ENCODE measurements around the gene SAV1. TPM values are rescaled to one million over a fixed set of nuclear protein-coding genes. Genes with fewer than 3 reads are reported as not detected.
"Not testable (repeated sequence)": the region's sequence is repeated elsewhere in the genome, so short reads cannot be mapped to it uniquely, and the experiment has no call there.

Gene SAV1
- total and polyA plus RNA-seq, 2 donors: 25.5 to 31.8 TPM

- no peak for DNase-seq (ENCODE audit: extremely low spot score)
- H3K27ac ChIP-seq (ENCODE audit: low read depth): no peak overlapping the region
- no peaks in the 10 kb centered on the region for H3K36me3 ChIP-seq (ENCODE audit: insufficient read depth)
- 65% methylated on average over 2 of the region's 2 CpGs for WGBS
- H3K4me3 ChIP-seq (ENCODE audit: low read depth, low read length): no peak overlapping the region
- peaks cover 2% of the 10 kb centered on the region for H3K4me1 ChIP-seq (ENCODE audit: insufficient read depth)
Observed at GRCh38 chr14:50675597-50675996, 7.5 kb upstream of the SAV1 start.

GRCh38 chr14:50670866-50671256, 2.8 kb upstream of the SAV1 start:
- no peak overlapping the region for H3K27ac ChIP-seq (ENCODE audit: low read depth)
- 93% methylated on average over 6 of the region's 6 CpGs for WGBS
- no peaks in the 10 kb centered on the region for H3K36me3 ChIP-seq (ENCODE audit: insufficient read depth)
- no peak overlapping the region for H3K4me3 ChIP-seq (ENCODE audit: low read depth, low read length)
- H3K4me1 ChIP-seq (ENCODE audit: insufficient read depth): no peaks in the 10 kb centered on the region
- DNase-seq (ENCODE audit: extremely low spot score): no peak

- DNase-seq (ENCODE audit: extremely low spot score): no peak
- 82% methylated on average over 10 of the region's 10 CpGs for WGBS
- Histone ChIP-seq H3K27ac (ENCODE audit: low read depth) (no peak overlapping the region), H3K36me3 (ENCODE audit: insufficient read depth) (no peaks in the 10 kb centered on the region), H3K4me1 (ENCODE audit: insufficient read depth) (no peaks in the 10 kb centered on the region), H3K4me3 (ENCODE audit: low read depth, low read length) (no peak overlapping the region)
Observed at GRCh38 chr14:50670196-50670865, 2.2 kb upstream of the SAV1 start.

- H3K4me3 ChIP-seq (ENCODE audit: low read depth, low read length): no peak overlapping the region
- no peak overlapping the region for H3K27ac ChIP-seq (ENCODE audit: low read depth)
- H3K36me3 ChIP-seq (ENCODE audit: insufficient read depth): no peaks in the 10 kb centered on the region
- H3K4me1 ChIP-seq (ENCODE audit: insufficient read depth): no peaks in the 10 kb centered on the region
- 88% methylated on average over 4 of the region's 4 CpGs for WGBS
- DNase-seq (ENCODE audit: extremely low spot score): no peak
Observed at GRCh38 chr14:50669441-50669986, 1.4 kb upstream of the SAV1 start.

GRCh38 chr14:50668826-50669143, 679 bp upstream of the SAV1 start:
- 10% methylated on average over 6 of the region's 6 CpGs for whole genome bisulfite sequencing
- peaks cover under 1% of the 10 kb centered on the region for H3K4me1 ChIP-seq (ENCODE audit: insufficient read depth)
- no peaks in the 10 kb centered on the region for H3K36me3 ChIP-seq (ENCODE audit: insufficient read depth)
- H3K27ac ChIP-seq (ENCODE audit: low read depth): peak overlapping the region; percentile 92
- no peak for DNase-seq (ENCODE audit: extremely low spot score)
- peak overlapping the region; percentile 79 for H3K4me3 ChIP-seq (ENCODE audit: low read depth, low read length)

GRCh38 chr14:50667684-50667995, 466 bp downstream of the SAV1 start:
- Histone ChIP-seq H3K4me3 (ENCODE audit: low read depth, low read length) (peak overlapping the region; percentile 79), H3K36me3 (ENCODE audit: insufficient read depth) (no peaks in the 10 kb centered on the region), H3K4me1 (ENCODE audit: insufficient read depth) (peaks cover 2% of the 10 kb centered on the region), H3K27ac (ENCODE audit: low read depth) (peak overlapping the region; percentile 92)
- DNase-seq (ENCODE audit: extremely low spot score): no peak
- 0% methylated on average over 25 of the region's 25 CpGs for WGBS

- DNase-seq (ENCODE audit: extremely low spot score): peak; percentile 37
- 4% methylated on average over 20 of the region's 20 CpGs for WGBS
- Histone ChIP-seq H3K36me3 (ENCODE audit: insufficient read depth) (no peaks in the 10 kb centered on the region), H3K27ac (ENCODE audit: low read depth) (peak overlapping the region; percentile 92), H3K4me3 (ENCODE audit: low read depth, low read length) (peak overlapping the region; percentile 79), H3K4me1 (ENCODE audit: insufficient read depth) (peaks cover 2% of the 10 kb centered on the region)
Observed at GRCh38 chr14:50666772-50667683, 1.1 kb downstream of the SAV1 start.

GRCh38 chr14:50665300-50665699, 2.8 kb downstream of the SAV1 start:
- DNase-seq (ENCODE audit: extremely low spot score); H3K27ac ChIP-seq (ENCODE audit: low read depth); H3K4me3 ChIP-seq (ENCODE audit: low read depth, low read length); H3K36me3 ChIP-seq (ENCODE audit: insufficient read depth); H3K4me1 ChIP-seq (ENCODE audit: insufficient read depth): not testable (repeated sequence)
- 85% methylated on average over 5 of the region's 5 CpGs for WGBS

- DNase-seq (ENCODE audit: extremely low spot score); H3K36me3 ChIP-seq (ENCODE audit: insufficient read depth); H3K4me3 ChIP-seq (ENCODE audit: low read depth, low read length); H3K4me1 ChIP-seq (ENCODE audit: insufficient read depth); H3K27ac ChIP-seq (ENCODE audit: low read depth): not testable (repeated sequence)
- 98% methylated on average over 2 of the region's 2 CpGs for WGBS
Observed at GRCh38 chr14:50664579-50664978, 3.5 kb downstream of the SAV1 start.

GRCh38 chr14:50659327-50659974, 8.7 kb downstream of the SAV1 start:
- WGBS: 81% methylated on average over 6 of the region's 6 CpGs

GRCh38 chr14:50658203-50658602, 9.9 kb downstream of the SAV1 start:
- Histone ChIP-seq H3K4me3 (ENCODE audit: low read depth, low read length) (no peak overlapping the region), H3K27ac (ENCODE audit: low read depth) (no peak overlapping the region), H3K36me3 (ENCODE audit: insufficient read depth) (no peaks in the 10 kb centered on the region), H3K4me1 (ENCODE audit: insufficient read depth) (no peaks in the 10 kb centered on the region)
- 17% methylated on average over 6 of the region's 6 CpGs for WGBS
- DNase-seq (ENCODE audit: extremely low spot score): no peak

More at GRCh38 chr14:50659327-50659974, 8.7 kb downstream of the SAV1 start:
- Histone ChIP-seq H3K36me3 (ENCODE audit: insufficient read depth) (no peaks in the 10 kb centered on the region), H3K27ac (ENCODE audit: low read depth) (no peak overlapping the region), H3K4me1 (ENCODE audit: insufficient read depth) (peaks cover 2% of the 10 kb centered on the region), H3K4me3 (ENCODE audit: low read depth, low read length) (no peak overlapping the region)
- no peak for DNase-seq (ENCODE audit: extremely low spot score)

GRCh38 chr14:50657753-50658152, 10.4 kb downstream of the SAV1 start:
- H3K27ac ChIP-seq (ENCODE audit: low read depth): no peak overlapping the region
- H3K4me3 ChIP-seq (ENCODE audit: low read depth, low read length): no peak overlapping the region
- H3K36me3 ChIP-seq (ENCODE audit: insufficient read depth): no peaks in the 10 kb centered on the region
- no peak for DNase-seq (ENCODE audit: extremely low spot score)
- WGBS: 14% methylated on average over 2 of the region's 2 CpGs
- no peaks in the 10 kb centered on the region for H3K4me1 ChIP-seq (ENCODE audit: insufficient read depth)

GRCh38 chr14:50656776-50657175, 11.3 kb downstream of the SAV1 start:
- DNase-seq (ENCODE audit: extremely low spot score): no peak
- 88% methylated on average over 6 of the region's 6 CpGs for WGBS
- Histone ChIP-seq H3K27ac (ENCODE audit: low read depth) (no peak overlapping the region), H3K4me1 (ENCODE audit: insufficient read depth) (no peaks in the 10 kb centered on the region), H3K36me3 (ENCODE audit: insufficient read depth) (no peaks in the 10 kb centered on the region), H3K4me3 (ENCODE audit: low read depth, low read length) (no peak overlapping the region)

- Histone ChIP-seq H3K36me3 (ENCODE audit: insufficient read depth) (no peaks in the 10 kb centered on the region), H3K4me1 (ENCODE audit: insufficient read depth) (no peaks in the 10 kb centered on the region), H3K27ac (ENCODE audit: low read depth) (no peak overlapping the region), H3K4me3 (ENCODE audit: low read depth, low read length) (no peak overlapping the region)
- DNase-seq (ENCODE audit: extremely low spot score): no peak
Observed at GRCh38 chr14:50649691-50650090, 18.4 kb downstream of the SAV1 start.

All from urinary bladder (tissue), 4 donors.